Measurements from ENCODE around the gene LTV1. TPM values are rescaled to one million over a fixed set of nuclear protein-coding genes. Genes with fewer than 3 reads are reported as not detected.

LTV1 gene
- total and polyA plus RNA-seq, 2 of the 8 experiments (the other 6 are each of a cell fraction or from before 2014, with no cell fraction given): 8.0 to 46.9 TPM

DNA sequence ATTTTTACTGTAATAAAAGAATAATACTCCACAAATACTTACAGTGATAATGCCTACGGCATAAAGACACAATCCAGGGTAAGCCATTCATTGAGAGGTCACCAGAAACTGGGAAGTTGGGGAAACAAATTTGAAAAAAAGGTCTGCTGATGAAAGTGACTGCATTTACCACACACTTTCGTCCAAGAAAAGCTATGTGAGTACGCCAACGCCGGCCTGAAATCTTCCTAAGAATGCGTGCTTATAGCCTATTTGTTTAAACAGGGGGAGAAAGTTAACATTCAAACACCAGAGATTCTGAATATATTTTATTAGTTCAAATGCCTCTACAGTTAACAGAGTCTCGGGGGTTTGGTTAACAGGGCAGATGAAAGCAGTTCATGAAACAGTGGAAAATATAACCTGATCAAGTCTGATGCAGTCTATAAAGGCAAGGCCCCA lies 657 bp upstream of the LTV1 start:
- no peak overlapping the region for H3K23ac ChIP-seq (ENCODE audit: insufficient read length)
- H2BK20ac ChIP-seq (ENCODE audit: low read length): no peak overlapping the region
- H2BK5ac ChIP-seq (ENCODE audit: low read depth, low read length): peak overlapping the region; percentile 93; the same call in 1 of the 2 replicates
- no peak overlapping the region for H3K14ac ChIP-seq (ENCODE audit: insufficient read length)
- POLR2A ChIA-PET (ENCODE audit: partially characterized antibody): interaction anchor here (0.9 to 3.6 kb wide), 16 partner anchors 8 to 331 kb away, joined by 3 to 20 read pairs (median 6); partner anchors contain the start of genes PHACTR2 and ZC2HC1B
- no peak for TF ChIP-seq CBX5 (IDR thresholded peaks at IDR 0.05; ENCODE audit: low read depth, low read length)
- TF ChIP-seq POLR2A (IDR thresholded peaks at IDR 0.05; ENCODE audit: control extremely low read depth in 1 of 2, low read depth in 2 of 2, low read length in 2 of 2): peak in 1 of 2 experiments; percentile 15; a peak in 1 of 3 replicates
- peak overlapping the region; percentile 87 for H3K27ac ChIP-seq (ENCODE audit: low read depth, low read length)
- FAIRE-seq (no peak), DNase-seq (ENCODE audit: low read depth in 1 of 2, low spot score in 2 of 2) (no peak)
- no peaks in the 10 kb centered on the region; the same call in 1 of the 2 replicates for H3K23me2 ChIP-seq (ENCODE audit: low read depth, low read length)
- no peak overlapping the region for H2BK120ac ChIP-seq (replicated peaks; ENCODE audit: low read depth, low read length)
- peak overlapping the region; percentile 82 to 85 for H3K4me2 ChIP-seq (ENCODE audit: insufficient read depth in 1 of 2, low read depth in 2 of 2, low read length in 2 of 2)
- H4K5ac ChIP-seq (ENCODE audit: insufficient read length, low read depth, low read length): no peak overlapping the region
- H3K4me3 ChIP-seq (ENCODE audit: extremely low read depth in 1 of 4, insufficient read depth in 2 of 4, low read depth in 3 of 4, low read length in 4 of 4): peak overlapping the region; percentile 80 to 97 (median 96)
- peak overlapping the region in 3 of 4 experiments; percentile 95 to 96 (median 96); a peak in 6 of 7 replicates for H3K9ac ChIP-seq (replicated peaks in 1 of 4; ENCODE audit: extremely low read depth in 1 of 4, low read depth in 3 of 4, low read length in 3 of 4)
- H4K20me1 ChIP-seq (replicated peaks in 1 of 2; ENCODE audit: control insufficient read depth in 1 of 2, insufficient read depth in 2 of 2, low read length in 2 of 2): peaks cover 0 to 1% of the 10 kb centered on the region in 2 experiments
- no peak overlapping the region for H2AK5ac ChIP-seq (ENCODE audit: low read depth, low read length)
- no peak overlapping the region for H4K91ac ChIP-seq (replicated peaks; ENCODE audit: insufficient read length, low read length)
- H4K8ac ChIP-seq (ENCODE audit: extremely low read depth, insufficient read depth, low read length): peak overlapping the region; percentile 91; the same call in 1 of the 2 replicates
- WGBS, 2 experiments (ENCODE audit: extremely low coverage in 1 of 2, insufficient coverage in 1 of 2, insufficient read length in 1 of 2, insufficient replicate concordance in 2 of 2, low coverage in 1 of 2, low lambda C conversion rate in 2 of 2, missing lambda C conversion rate in 1 of 2): 58% methylated on average over 7 of the region's 7 CpGs; no CpG with 5 or more reads in 1 of the 2 experiments
- 0 out of 7 replicates have a peak, but pooled peaks cover 0 to 2% (median 0%) of the 10 kb centered on the region in 4 experiments for H3K4me1 ChIP-seq (replicated peaks in 1 of 4; ENCODE audit: control insufficient read depth in 3 of 4, insufficient read depth in 4 of 4, low read length in 3 of 4)
- no peak overlapping the region for H2AFZ ChIP-seq (ENCODE audit: low read length)
- no peak overlapping the region for H3K4ac ChIP-seq (replicated peaks; ENCODE audit: insufficient read length, low read depth, low read length)
- H3K18ac ChIP-seq (ENCODE audit: extremely low read depth, low read length): no peak overlapping the region
- CTCF ChIA-PET (ENCODE audit: partially characterized antibody): interaction anchor here (0.6 to 4.4 kb wide), 6 partner anchors 22 to 329 kb away, joined by 3 to 22 read pairs (median 3); no protein-coding TSS in a partner anchor
- H3K27me3 ChIP-seq (replicated peaks in 1 of 4; ENCODE audit: control insufficient read depth in 3 of 4, extremely low read depth in 1 of 4, insufficient read depth in 3 of 4, low read length in 3 of 4): no peaks in the 10 kb centered on the region; a peak in 1 of 7 replicates
- peaks cover 7 to 31% (median 24%) of the 10 kb centered on the region in 4 experiments; a peak in 7 of 8 replicates for H3K36me3 ChIP-seq (ENCODE audit: control insufficient read depth in 2 of 4, insufficient read depth in 4 of 4, low read length in 3 of 4)
- peaks cover 5 to 33% of the 10 kb centered on the region in 2 experiments; a peak in 3 of 4 replicates for H3K79me2 ChIP-seq (ENCODE audit: control insufficient read depth in 1 of 2, insufficient read depth in 2 of 2, low read length in 2 of 2)
- H3K9me3 ChIP-seq (ENCODE audit: insufficient read depth in 2 of 2, low read depth in 1 of 2, low read length in 1 of 2): no peaks in the 10 kb centered on the region
- H3K56ac ChIP-seq (replicated peaks; ENCODE audit: insufficient read length, low read depth, low read length): no peak overlapping the region
- H2BK15ac ChIP-seq (ENCODE audit: low read length): peak overlapping the region; percentile 40; the same call in 1 of the 2 replicates
- peaks cover 5% of the 10 kb centered on the region; the same call in 1 of the 2 replicates for H3K79me1 ChIP-seq (ENCODE audit: low read depth, low read length)
- no peak overlapping the region for H2BK12ac ChIP-seq (ENCODE audit: low read depth, low read length)

Measured in H1 (cell line).